Lower lobe of right lung (tissue), 2 donors: Measurements from ENCODE around the gene PTCD2. TPM values are rescaled to one million over a fixed set of nuclear protein-coding genes. Genes with fewer than 3 reads are reported as not detected.
"Not testable (repeated sequence)": the region's sequence is repeated elsewhere in the genome, so short reads cannot be mapped to it uniquely, and the experiment has no call there.

Source experiments
- ATAC-seq, 2 donors: fragments of 200-7000 bp; cut with Tn5 transposase; one replicate each; pipeline ENCODE4 v1.9.1; 2020 to 2022; ENCODE audit warnings: mild to moderate bottlenecking in 2 of 2, moderate library complexity in 2 of 2
- DNase-seq: peaks from one replicate; pipeline ENCODE4 v3.0.0-alpha.2; 2020
- H3K27ac ChIP-seq: fragments of 200-600 bp; one replicate; pipeline ENCODE4 v1.8.0; 2022
- H3K27me3 ChIP-seq: fragments of 200-600 bp; one replicate; pipeline ENCODE4 v1.8.0; 2022; ENCODE audit warnings: low read depth
- H3K36me3 ChIP-seq: fragments of 200-600 bp; one replicate; pipeline ENCODE4 v1.8.0; 2022; ENCODE audit warnings: mild to moderate bottlenecking
- H3K4me1 ChIP-seq: fragments of 200-600 bp; one replicate; pipeline ENCODE4 v1.8.0; 2022
- H3K4me3 ChIP-seq: fragments of 200-600 bp; one replicate; pipeline ENCODE4 v1.8.0; 2022; ENCODE audit warnings: mild to moderate bottlenecking
- H3K9me3 ChIP-seq: fragments of 200-600 bp; one replicate; pipeline ENCODE4 v1.8.0; 2022
- intact Hi-C: fragments of 100-400 bp; cut with DNase I; formaldehyde crosslinking; loops from one replicate; pipeline ENCODE4 v1.11.0; 2022
- total RNA-seq: library from RNA; stranded (reverse); fragmentation: NEBNext Ultra II Directional; extraction: Animal tissue kit (Norgen Biotek cat#: 25700); gene quantifications from one replicate; pipeline ENCODE4 v1.2.1, GENCODE V29; 2021
- TF ChIP-seq, protein P1 (sequence below): fragments of 200-600 bp; IDR thresholded peaks from one replicate; pipeline ENCODE4 v1.8.0; 2022; ENCODE audit warnings: antibody characterized with exemption, mild to moderate bottlenecking
- donor health status: DM: no; HTN: yes; CAD: no; lungs with severe emphysema.

PTCD2 gene
- total RNA-seq, 1 donor from 2014 or later, result 5.9 TPM

DNA sequence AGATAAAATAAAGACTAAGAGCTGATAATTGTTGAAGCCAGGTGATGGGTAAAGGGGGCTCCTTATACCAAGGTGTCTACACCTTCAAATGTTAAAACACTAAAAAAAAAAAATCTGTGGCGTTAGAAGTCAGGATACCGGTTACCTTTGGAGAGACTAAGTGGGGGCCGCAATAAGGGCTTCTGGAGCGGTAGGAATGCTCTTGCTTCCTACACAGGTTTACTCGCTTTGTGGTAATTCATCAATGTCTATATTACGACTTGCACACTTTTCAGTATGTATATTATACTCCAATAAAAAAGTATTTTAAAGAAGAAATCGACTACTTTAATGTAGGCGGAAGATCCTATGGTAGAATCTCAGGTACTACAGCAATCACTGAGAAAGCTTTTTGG lies 12.6 kb upstream of the PTCD2 start:
- intact Hi-C loops, result no loop called here

DNA sequence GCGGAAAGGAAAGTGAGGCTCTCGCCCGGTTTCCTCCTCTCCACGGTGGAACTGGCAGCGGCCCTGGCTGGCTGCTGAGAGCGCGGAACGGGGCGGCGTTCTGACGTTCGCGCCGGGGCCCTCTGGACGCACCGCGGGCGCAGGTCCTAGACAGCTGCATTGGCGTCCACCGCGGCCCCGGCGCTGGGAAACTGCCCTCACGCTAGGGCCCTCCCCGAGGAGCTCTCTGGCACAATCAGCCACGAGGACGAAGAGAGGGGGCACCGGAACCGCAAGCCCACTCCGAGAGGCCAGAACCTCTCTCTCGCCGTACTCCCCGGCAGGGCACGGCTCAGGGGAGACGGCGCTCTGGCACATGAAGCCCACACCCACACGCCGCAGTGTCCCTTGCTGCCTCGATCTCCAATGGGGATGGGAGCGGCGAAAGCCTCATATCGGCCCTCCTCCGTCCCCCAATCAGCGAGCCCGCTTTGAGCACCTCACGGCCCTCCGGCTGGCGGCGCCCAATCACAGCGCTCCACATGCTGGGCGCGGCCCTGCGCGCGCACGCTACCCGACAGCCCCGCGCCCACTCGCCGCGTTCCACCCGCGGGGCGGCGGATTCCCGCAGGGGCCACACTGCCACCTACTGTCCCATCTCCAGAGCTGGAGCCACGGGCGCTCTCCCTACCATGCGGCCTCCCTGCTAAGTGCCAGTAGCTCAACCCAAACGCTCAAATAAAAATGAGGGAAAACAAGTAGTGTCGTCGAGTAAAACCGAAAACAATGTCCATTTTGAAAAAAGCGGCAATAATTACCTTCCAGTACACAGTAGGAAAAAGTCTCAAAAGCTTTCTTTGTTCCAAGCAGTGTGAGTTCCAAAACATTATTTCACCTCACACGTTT lies 12.0 kb upstream of the PTCD2 start:
- Histone ChIP-seq H3K9me3 (no peaks in the 10 kb centered on the region), H3K4me3 (peak overlapping the region; percentile 68), H3K4me1 (peaks cover 32% of the 10 kb centered on the region), H3K27me3 (no peaks in the 10 kb centered on the region), H3K27ac (peak overlapping the region; percentile 93), H3K36me3 (peaks cover 38% of the 10 kb centered on the region)
- DNase-seq, result peak; percentile 99
- TF ChIP-seq, protein P1, sequence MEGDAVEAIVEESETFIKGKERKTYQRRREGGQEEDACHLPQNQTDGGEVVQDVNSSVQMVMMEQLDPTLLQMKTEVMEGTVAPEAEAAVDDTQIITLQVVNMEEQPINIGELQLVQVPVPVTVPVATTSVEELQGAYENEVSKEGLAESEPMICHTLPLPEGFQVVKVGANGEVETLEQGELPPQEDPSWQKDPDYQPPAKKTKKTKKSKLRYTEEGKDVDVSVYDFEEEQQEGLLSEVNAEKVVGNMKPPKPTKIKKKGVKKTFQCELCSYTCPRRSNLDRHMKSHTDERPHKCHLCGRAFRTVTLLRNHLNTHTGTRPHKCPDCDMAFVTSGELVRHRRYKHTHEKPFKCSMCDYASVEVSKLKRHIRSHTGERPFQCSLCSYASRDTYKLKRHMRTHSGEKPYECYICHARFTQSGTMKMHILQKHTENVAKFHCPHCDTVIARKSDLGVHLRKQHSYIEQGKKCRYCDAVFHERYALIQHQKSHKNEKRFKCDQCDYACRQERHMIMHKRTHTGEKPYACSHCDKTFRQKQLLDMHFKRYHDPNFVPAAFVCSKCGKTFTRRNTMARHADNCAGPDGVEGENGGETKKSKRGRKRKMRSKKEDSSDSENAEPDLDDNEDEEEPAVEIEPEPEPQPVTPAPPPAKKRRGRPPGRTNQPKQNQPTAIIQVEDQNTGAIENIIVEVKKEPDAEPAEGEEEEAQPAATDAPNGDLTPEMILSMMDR, result peak; percentile 95
- intact Hi-C loops, result no loop called here
- ATAC-seq, result peak; percentile 100

More for the DNA sequence above, 12.6 kb upstream of the PTCD2 start:
- Histone ChIP-seq H3K27me3 (no peaks in the 10 kb centered on the region), H3K4me3 (peak overlapping the region; percentile 68), H3K27ac (peak overlapping the region; percentile 93), H3K4me1 (peaks cover 32% of the 10 kb centered on the region), H3K9me3 (no peaks in the 10 kb centered on the region), H3K36me3 (peaks cover 32% of the 10 kb centered on the region)
- DNase-seq (no peak), ATAC-seq (peak in 1 of 2 donors; percentile 4)
- TF ChIP-seq, protein P1, result no peak

DNA sequence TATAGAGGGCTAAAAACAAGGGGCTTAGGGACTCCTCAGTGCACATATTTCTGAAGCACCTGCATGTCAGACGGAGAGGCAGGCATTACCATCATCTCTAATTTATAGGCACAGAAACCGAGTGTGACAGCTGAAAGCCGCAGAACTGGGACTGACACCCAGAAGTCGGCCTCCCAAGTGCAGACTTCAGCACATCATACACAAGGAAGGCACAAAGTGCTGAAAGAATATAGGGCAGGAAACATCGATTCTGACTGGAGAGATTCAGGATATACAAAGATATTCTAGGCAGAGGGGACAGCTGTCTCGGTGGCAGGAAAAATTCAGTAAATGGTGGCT lies 11.4 kb upstream of the PTCD2 start:
- peaks cover 32% of the 10 kb centered on the region for H3K4me1 ChIP-seq
- H3K36me3 ChIP-seq, result peaks cover 43% of the 10 kb centered on the region
- no peak overlapping the region for H3K4me3 ChIP-seq
- TF ChIP-seq, protein P1, result no peak
- ATAC-seq (no peak), DNase-seq (no peak)
- no peaks in the 10 kb centered on the region for H3K9me3 ChIP-seq
- no peak overlapping the region for H3K27ac ChIP-seq
- no peaks in the 10 kb centered on the region for H3K27me3 ChIP-seq
- intact Hi-C loops, result no loop called here

DNA sequence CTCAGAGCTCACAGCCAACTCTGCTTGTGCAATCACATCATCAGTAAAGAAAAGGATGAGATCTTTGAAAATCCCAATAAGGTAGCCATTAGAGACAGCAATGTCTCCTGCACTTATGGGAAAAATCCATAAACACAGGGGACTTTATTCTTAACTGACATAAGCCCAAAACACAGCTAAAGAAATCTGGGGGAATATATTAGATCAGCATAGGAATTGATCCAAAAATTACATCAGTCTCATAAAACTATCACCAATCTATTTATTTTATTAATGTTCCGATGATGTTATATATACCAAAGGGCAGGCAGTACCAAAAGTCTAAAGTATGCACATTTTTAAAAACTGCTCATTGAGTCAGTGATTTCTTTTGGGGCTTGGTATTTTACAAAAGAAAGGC lies 7.0 kb upstream of the PTCD2 start:
- TF ChIP-seq, protein P1, result no peak
- intact Hi-C loops, result no loop called here
- Histone ChIP-seq H3K27me3 (no peaks in the 10 kb centered on the region), H3K9me3 (no peaks in the 10 kb centered on the region), H3K4me1 (peaks cover 4% of the 10 kb centered on the region), H3K36me3 (peaks cover 49% of the 10 kb centered on the region), H3K4me3 (no peak overlapping the region), H3K27ac (no peak overlapping the region)
- ATAC-seq (no peak), DNase-seq (no peak)

DNA sequence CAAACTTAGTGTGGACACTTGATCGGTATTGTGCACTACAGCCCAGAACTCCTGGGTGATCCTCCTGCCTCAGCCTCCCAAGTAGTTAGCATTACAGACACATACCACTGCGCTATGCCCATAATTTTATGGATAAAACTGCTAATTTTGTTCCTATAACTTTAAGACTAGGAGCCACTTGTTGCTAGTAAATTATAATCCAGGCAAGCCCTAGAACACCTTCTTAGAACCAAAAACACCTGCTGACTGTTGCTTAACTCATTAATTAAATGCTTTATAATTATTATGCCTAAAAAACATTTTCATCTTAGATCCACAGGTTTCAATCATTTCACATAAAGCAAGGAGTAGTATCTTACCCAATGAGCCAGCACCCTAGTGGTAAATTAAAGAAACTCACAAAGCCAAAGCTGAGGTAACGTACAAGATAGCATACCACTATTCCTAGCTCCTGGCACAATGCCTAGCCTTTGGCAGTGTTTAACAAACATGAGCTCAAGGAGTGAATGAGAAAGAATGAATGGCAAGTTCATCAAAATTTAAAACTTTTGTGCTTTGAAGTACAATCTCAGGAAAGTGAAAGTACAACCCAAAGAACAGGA lies 5.5 kb upstream of the PTCD2 start:
- Histone ChIP-seq H3K9me3 (no peaks in the 10 kb centered on the region), H3K36me3 (peaks cover 45% of the 10 kb centered on the region), H3K4me1 (peaks cover 14% of the 10 kb centered on the region), H3K27ac (no peak overlapping the region), H3K27me3 (no peaks in the 10 kb centered on the region), H3K4me3 (no peak overlapping the region)
- DNase-seq, result no peak
- TF ChIP-seq, protein P1, result no peak
- intact Hi-C loops, result no loop called here
- ATAC-seq, result peak in 1 of 2 donors; percentile 69

DNA sequence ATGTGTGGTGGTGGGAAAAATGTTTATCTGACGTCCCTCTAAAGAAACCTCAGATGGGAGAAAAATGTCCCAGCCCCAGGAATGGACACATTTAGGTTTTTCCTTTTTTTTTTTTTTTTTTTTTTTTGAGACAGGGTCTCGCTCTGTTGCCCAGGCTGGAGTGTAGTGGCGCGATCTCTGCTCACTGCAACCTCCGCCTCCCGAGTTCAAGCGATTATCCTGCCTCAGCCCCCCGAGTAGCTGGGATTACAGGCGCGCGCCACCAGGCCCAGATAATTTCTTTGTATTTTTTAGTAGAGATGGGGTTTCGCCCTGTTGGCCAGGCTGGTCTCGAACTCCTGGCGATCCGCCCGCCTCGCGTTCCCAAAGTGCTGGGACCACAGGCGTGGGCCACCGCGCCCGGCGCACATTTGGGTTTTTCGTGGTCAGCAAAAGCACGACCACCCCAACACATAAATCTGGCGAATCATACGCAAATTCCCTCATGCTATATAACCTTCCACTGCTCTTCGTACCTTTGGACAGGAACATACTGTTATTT lies 668 bp upstream of the PTCD2 start:
- Histone ChIP-seq H3K27ac (peak overlapping the region; percentile 81), H3K4me3 (peak overlapping the region; percentile 96), H3K4me1 (peaks cover 21% of the 10 kb centered on the region), H3K36me3 (peaks cover 20% of the 10 kb centered on the region)
- DNase-seq, H3K9me3 ChIP-seq, intact Hi-C loops, H3K27me3 ChIP-seq: not testable (repeated sequence)
- ATAC-seq, result peak in 1 of 2 donors; percentile 22
